Measurements from ENCODE around the gene CNTLN. TPM values are rescaled to one million over a fixed set of nuclear protein-coding genes. Genes with fewer than 3 reads are reported as not detected.

CNTLN gene
- total RNA-seq, 1 donor from 2014 or later: 4.1 TPM

- Histone ChIP-seq H3K4me3 (ENCODE audit: low read depth, low read length) (no peak overlapping the region), H3K36me3 (ENCODE audit: control insufficient read depth, insufficient read depth, low read length) (no peaks in the 10 kb centered on the region), H3K27me3 (ENCODE audit: control insufficient read depth, insufficient read depth, low read length) (no peaks in the 10 kb centered on the region)
- no peak for DNase-seq (ENCODE audit: low read depth)
- TF ChIP-seq, protein P1, sequence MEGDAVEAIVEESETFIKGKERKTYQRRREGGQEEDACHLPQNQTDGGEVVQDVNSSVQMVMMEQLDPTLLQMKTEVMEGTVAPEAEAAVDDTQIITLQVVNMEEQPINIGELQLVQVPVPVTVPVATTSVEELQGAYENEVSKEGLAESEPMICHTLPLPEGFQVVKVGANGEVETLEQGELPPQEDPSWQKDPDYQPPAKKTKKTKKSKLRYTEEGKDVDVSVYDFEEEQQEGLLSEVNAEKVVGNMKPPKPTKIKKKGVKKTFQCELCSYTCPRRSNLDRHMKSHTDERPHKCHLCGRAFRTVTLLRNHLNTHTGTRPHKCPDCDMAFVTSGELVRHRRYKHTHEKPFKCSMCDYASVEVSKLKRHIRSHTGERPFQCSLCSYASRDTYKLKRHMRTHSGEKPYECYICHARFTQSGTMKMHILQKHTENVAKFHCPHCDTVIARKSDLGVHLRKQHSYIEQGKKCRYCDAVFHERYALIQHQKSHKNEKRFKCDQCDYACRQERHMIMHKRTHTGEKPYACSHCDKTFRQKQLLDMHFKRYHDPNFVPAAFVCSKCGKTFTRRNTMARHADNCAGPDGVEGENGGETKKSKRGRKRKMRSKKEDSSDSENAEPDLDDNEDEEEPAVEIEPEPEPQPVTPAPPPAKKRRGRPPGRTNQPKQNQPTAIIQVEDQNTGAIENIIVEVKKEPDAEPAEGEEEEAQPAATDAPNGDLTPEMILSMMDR (IDR thresholded peaks at IDR 0.05; ENCODE audit: insufficient read depth, low read length, poor library complexity, severe bottlenecking): no peak
Measured at GRCh38 chr9:17401858-17402257, 267.0 kb downstream of the CNTLN start.

DNA sequence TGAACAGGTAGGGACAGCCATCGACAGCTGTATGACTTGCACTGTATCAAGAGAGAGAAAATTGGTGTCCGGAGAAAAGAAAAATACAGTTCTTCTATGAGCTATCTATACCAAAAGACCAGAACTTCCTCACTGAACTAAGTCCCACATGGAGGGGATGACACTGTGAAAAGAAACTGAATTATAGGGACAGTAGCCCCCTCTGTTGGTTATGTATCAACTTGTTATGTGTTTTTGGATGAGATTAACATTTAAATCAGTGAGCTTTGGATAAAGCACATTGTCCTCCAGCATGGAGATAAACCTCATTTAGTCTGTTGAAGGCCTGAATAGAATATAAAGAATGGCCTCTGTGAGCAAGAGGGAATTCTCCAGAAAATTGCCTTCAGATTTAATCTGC, 267.5 kb downstream of the CNTLN start:
- no peak for DNase-seq (ENCODE audit: low read depth)
- no peaks in the 10 kb centered on the region for H3K36me3 ChIP-seq (ENCODE audit: control insufficient read depth, insufficient read depth, low read length)
- H3K27me3 ChIP-seq (ENCODE audit: control insufficient read depth, insufficient read depth, low read length): no peaks in the 10 kb centered on the region
- TF ChIP-seq, protein P1 (IDR thresholded peaks at IDR 0.05; ENCODE audit: insufficient read depth, low read length, poor library complexity, severe bottlenecking): no peak
- no peak overlapping the region for H3K4me3 ChIP-seq (ENCODE audit: low read depth, low read length)

GRCh38 chr9:17403539-17403938, 268.7 kb downstream of the CNTLN start:
- Histone ChIP-seq H3K27me3 (ENCODE audit: control insufficient read depth, insufficient read depth, low read length) (no peaks in the 10 kb centered on the region), H3K36me3 (ENCODE audit: control insufficient read depth, insufficient read depth, low read length) (no peaks in the 10 kb centered on the region), H3K4me3 (ENCODE audit: low read depth, low read length) (no peak overlapping the region)
- TF ChIP-seq, protein P1 (IDR thresholded peaks at IDR 0.05; ENCODE audit: insufficient read depth, low read length, poor library complexity, severe bottlenecking): no peak
- no peak for DNase-seq (ENCODE audit: low read depth)

- TF ChIP-seq, protein P1 (IDR thresholded peaks at IDR 0.05; ENCODE audit: insufficient read depth, low read length, poor library complexity, severe bottlenecking): no peak
- no peak for DNase-seq (ENCODE audit: low read depth)
- H3K36me3 ChIP-seq (ENCODE audit: control insufficient read depth, insufficient read depth, low read length): no peaks in the 10 kb centered on the region
- H3K4me3 ChIP-seq (ENCODE audit: low read depth, low read length): no peak overlapping the region
- no peaks in the 10 kb centered on the region for H3K27me3 ChIP-seq (ENCODE audit: control insufficient read depth, insufficient read depth, low read length)
Measured at GRCh38 chr9:17414986-17415385, 280.1 kb downstream of the CNTLN start.

- DNase-seq (ENCODE audit: low read depth): no peak
- H3K4me3 ChIP-seq (ENCODE audit: low read depth, low read length): no peak overlapping the region
- TF ChIP-seq, protein P1 (IDR thresholded peaks at IDR 0.05; ENCODE audit: insufficient read depth, low read length, poor library complexity, severe bottlenecking): no peak
- H3K27me3 ChIP-seq (ENCODE audit: control insufficient read depth, insufficient read depth, low read length): no peaks in the 10 kb centered on the region
- no peaks in the 10 kb centered on the region for H3K36me3 ChIP-seq (ENCODE audit: control insufficient read depth, insufficient read depth, low read length)
Measured at GRCh38 chr9:17422994-17423680, 288.3 kb downstream of the CNTLN start.

- no peaks in the 10 kb centered on the region for H3K27me3 ChIP-seq (ENCODE audit: control insufficient read depth, insufficient read depth, low read length)
- DNase-seq (ENCODE audit: low read depth): no peak
- TF ChIP-seq, protein P1 (IDR thresholded peaks at IDR 0.05; ENCODE audit: insufficient read depth, low read length, poor library complexity, severe bottlenecking): no peak
- no peaks in the 10 kb centered on the region for H3K36me3 ChIP-seq (ENCODE audit: control insufficient read depth, insufficient read depth, low read length)
- no peak overlapping the region for H3K4me3 ChIP-seq (ENCODE audit: low read depth, low read length)
Measured at GRCh38 chr9:17423681-17424011, 288.8 kb downstream of the CNTLN start.
